ENCODE results near the gene IGLL1. TPM values are rescaled to one million over a fixed set of nuclear protein-coding genes. Genes with fewer than 3 reads are reported as not detected.

IGLL1 gene
- total RNA-seq, 8 experiments from 2014 or later, result 0.47 TPM; not detected in 7

- WGBS, 10 experiments, result 46 to 100% (median 93%) methylated on average over 2 to 7 of the region's 19 CpGs; no CpG with 5 or more reads in 3 of the 10 experiments
- in situ Hi-C loops (cut with MboI; ENCODE audit: low pct_unique_long_range_greater_than_20kb in 2 of 9, low sequenced_read_pairs in 9 of 9, unreplicated experiment in 9 of 9), result loop anchor here in 1 of 9 experiments (25.0 kb wide), 1 partner anchor 216 kb away; no protein-coding TSS in a partner anchor
- Histone ChIP-seq H3K4me3 (no peak overlapping the region), H3K27ac (no peak overlapping the region), H3K4me1 (replicated peaks in 1 of 2) (peaks cover 23% of the 10 kb centered on the region in 2 donors)
- ATAC-seq (replicated peaks in 6 of 8), result no peak
Measured at GRCh38 chr22:23527971-23528740, 51.9 kb downstream of the IGLL1 start.

GRCh38 chr22:23526596-23527316 is 53.3 kb downstream of the IGLL1 start:
- in situ Hi-C loops (cut with MboI; ENCODE audit: low pct_unique_long_range_greater_than_20kb in 2 of 9, low sequenced_read_pairs in 9 of 9, unreplicated experiment in 9 of 9), result loop anchor here in 1 of 9 experiments (25.0 kb wide), 1 partner anchor 214 kb away; no protein-coding TSS in a partner anchor
- WGBS, 10 experiments, result 60 to 100% (median 89%) methylated on average over 1 to 7 of the region's 17 CpGs; no CpG with 5 or more reads in 4 of the 10 experiments
- Histone ChIP-seq H3K4me3 (no peak overlapping the region), H3K27ac (no peak overlapping the region), H3K4me1 (replicated peaks in 1 of 2) (peaks cover 19 to 21% of the 10 kb centered on the region in 2 donors)
- no peak for ATAC-seq (replicated peaks in 6 of 8)

GRCh38 chr22:23525510-23525909 is 54.6 kb downstream of the IGLL1 start:
- WGBS, 10 experiments, result 70 to 100% (median 91%) methylated on average over 1 to 10 of the region's 11 CpGs; no CpG with 5 or more reads in 4 of the 10 experiments
- peaks cover 25 to 27% of the 10 kb centered on the region in 2 donors for H3K4me1 ChIP-seq (replicated peaks in 1 of 2)
- H3K27ac ChIP-seq, result no peak overlapping the region
- no peak for ATAC-seq (replicated peaks in 6 of 8)
- H3K4me3 ChIP-seq, result no peak overlapping the region
- in situ Hi-C loops (cut with MboI; ENCODE audit: low pct_unique_long_range_greater_than_20kb in 2 of 9, low sequenced_read_pairs in 9 of 9, unreplicated experiment in 9 of 9), result loop anchor here in 1 of 9 experiments (25.0 kb wide), 1 partner anchor 213 kb away; no protein-coding TSS in a partner anchor

GRCh38 chr22:23524226-23524625 is 55.9 kb downstream of the IGLL1 start:
- 93 to 100% (median 100%) methylated on average over 1 to 5 of the region's 6 CpGs; no CpG with 5 or more reads in 5 of the 10 experiments for WGBS, 10 experiments
- no peak for ATAC-seq (replicated peaks in 6 of 8)
- H3K4me3 ChIP-seq, result no peak overlapping the region
- H3K27ac ChIP-seq, result no peak overlapping the region
- peaks cover 33 to 35% of the 10 kb centered on the region in 2 donors for H3K4me1 ChIP-seq (replicated peaks in 1 of 2)
- in situ Hi-C loops (cut with MboI; ENCODE audit: low pct_unique_long_range_greater_than_20kb in 2 of 9, low sequenced_read_pairs in 9 of 9, unreplicated experiment in 9 of 9), result loop anchor here in 1 of 9 experiments (25.0 kb wide), 1 partner anchor 112 kb away; no protein-coding TSS in a partner anchor

- in situ Hi-C loops (cut with MboI; ENCODE audit: low pct_unique_long_range_greater_than_20kb in 2 of 9, low sequenced_read_pairs in 9 of 9, unreplicated experiment in 9 of 9), result loop anchor here in 1 of 9 experiments (25.0 kb wide), 1 partner anchor 111 kb away; no protein-coding TSS in a partner anchor
- peaks cover 35 to 40% of the 10 kb centered on the region in 2 donors for H3K4me1 ChIP-seq (replicated peaks in 1 of 2)
- 60 to 100% (median 93%) methylated on average over 2 to 3 of the region's 8 CpGs; no CpG with 5 or more reads in 5 of the 10 experiments for WGBS, 10 experiments
Measured at GRCh38 chr22:23523713-23524112, 56.4 kb downstream of the IGLL1 start.

More at GRCh38 chr22:23523713-23524112, 56.4 kb downstream of the IGLL1 start:
- Histone ChIP-seq H3K4me3 (no peak overlapping the region), H3K27ac (no peak overlapping the region)
- ATAC-seq (replicated peaks in 6 of 8), result no peak

Other genes with a start within 250 kb of the IGLL1 start
- gene DRICH1, start 52.0 kb upstream of the IGLL1 start, total RNA-seq, result under 1 TPM in 5 of 8 experiments, not detected in 3; 0.11 to 0.94 (median 0.36) TPM
- gene RGL4, start 110.7 kb upstream of the IGLL1 start, total RNA-seq, result 1 to 10 TPM in 2 of 8 experiments, under 1 TPM in 6; 0.33 to 2.1 (median 0.43) TPM
- gene ZNF70, start 170.8 kb upstream of the IGLL1 start, total RNA-seq, result 10 to 100 TPM in 2 of 8 experiments, 1 to 10 TPM in 6; 5.7 to 11.1 (median 7.8) TPM
- gene VPREB3, start 174.1 kb upstream of the IGLL1 start, total RNA-seq, result 1 to 10 TPM in 3 of 8 experiments, under 1 TPM in 3, not detected in 2; 0.71 to 1.7 (median 1.1) TPM
- gene C22orf15, start 182.7 kb upstream of the IGLL1 start, total RNA-seq, result 1 to 10 TPM in 6 of 8 experiments, under 1 TPM in 2; 0.15 to 5.1 (median 1.6) TPM
- 100 to 1,000 TPM in 2 of 8 experiments, 10 to 100 TPM in 6; 35.7 to 201 (median 54.1) TPM for gene CHCHD10, start 187.7 kb upstream of the IGLL1 start, total RNA-seq
- gene MMP11, start 192.6 kb upstream of the IGLL1 start, total RNA-seq, result 10 to 100 TPM in 3 of 8 experiments, 1 to 10 TPM in 5; 1.4 to 35.0 (median 8.2) TPM
- 100 to 1,000 TPM in 4 of 8 experiments, 10 to 100 TPM in 4; 58.9 to 177 (median 101) TPM for gene SMARCB1, start 206.7 kb upstream of the IGLL1 start, total RNA-seq